Dermis microvascular lymphatic vessel endothelial cell (primary cell): ENCODE results near the gene EPS8L3. TPM values are rescaled to one million over a fixed set of nuclear protein-coding genes. Genes with fewer than 3 reads are reported as not detected.

ENCODE experiments used
- DNase-seq, 2 donors: peaks; one replicate each; pipeline versions ENCODE4 v3.0.0 to v3.0.0-alpha.2; 2010; ENCODE audit warnings: low read depth in 2 of 2
- total RNA-seq: library from RNA; depleted of rRNA; stranded (reverse); fragments of >200 nt; gene quantifications from 2 replicates; pipeline ENCODE4 v1.2.1, GENCODE V29; 2014

EPS8L3 gene
- total RNA-seq, 1 donor from 2014 or later = not detected

DNA sequence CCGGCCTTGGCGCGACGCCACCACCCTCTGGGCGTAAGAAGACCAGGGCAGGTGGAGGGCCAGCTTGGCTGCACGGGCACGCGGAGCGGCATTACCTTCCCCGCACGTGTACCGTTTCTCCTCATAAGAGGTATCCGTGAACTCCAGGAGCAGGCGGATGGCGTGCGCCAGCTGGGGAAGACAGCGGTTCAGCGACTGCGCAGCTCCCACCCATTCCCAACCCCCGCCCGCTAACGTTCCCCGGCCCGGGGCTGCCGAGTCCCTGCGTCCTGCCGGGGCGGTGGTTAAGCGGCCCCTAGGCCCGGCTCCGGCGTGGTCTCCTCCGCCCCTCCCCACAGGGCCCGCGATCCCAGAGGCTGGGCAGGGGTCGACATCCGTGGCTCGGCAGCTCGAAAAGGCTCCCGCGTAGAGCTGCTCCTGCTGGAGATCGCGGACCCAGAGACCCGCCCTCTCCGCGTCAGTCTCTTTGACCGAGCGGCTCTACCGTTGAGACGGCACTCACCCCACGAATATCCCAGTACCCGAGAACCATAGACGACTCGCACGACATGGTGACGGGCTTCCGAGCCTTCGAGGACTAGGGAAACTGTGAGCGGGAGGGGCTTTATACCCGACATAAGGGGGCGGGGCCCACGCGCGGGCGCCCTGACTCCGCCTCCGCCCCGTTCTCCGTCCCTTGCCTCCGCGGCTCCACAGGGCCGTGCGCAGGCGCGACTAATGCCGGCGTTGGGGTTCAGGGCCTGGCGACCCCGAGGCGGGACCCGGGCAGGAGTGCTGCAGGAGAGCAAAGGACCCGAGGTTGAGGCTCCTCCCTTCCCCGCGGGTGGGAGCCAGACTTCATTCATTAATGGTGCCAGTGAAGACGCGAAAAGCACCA lies 23.7 kb downstream of the EPS8L3 start:
- peak; percentile 16 to 77 for DNase-seq

DNA sequence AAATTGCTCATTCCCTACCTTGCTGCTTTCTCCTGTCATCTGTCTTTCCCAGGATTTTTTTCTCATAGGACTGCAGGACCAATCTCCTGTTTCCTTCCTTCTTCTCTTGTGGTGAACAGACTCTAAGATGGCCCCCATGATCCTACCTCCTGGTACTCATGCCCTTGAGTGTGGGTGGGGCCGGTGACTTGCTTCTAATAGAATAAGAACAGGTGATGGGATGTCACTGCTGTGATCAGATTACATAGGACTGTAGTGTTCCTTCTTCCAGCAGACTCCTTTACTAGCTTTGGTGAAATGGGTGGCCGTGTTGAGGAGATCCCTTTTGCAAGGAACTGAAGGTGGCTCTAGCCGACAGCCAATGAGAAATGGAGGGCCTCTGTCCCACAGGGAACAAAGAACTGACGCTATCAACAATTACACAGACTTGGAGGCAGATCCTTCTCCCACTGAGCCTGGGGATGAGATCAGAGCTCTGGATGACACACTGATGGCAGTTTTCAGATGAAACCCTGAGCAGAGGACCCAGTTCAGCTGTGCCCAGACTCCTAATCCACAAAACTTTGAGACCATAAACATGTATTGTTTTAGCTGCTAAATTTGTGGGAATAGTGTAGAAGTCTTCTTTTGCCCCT lies 30.4 kb downstream of the EPS8L3 start:
- DNase-seq = no peak

GRCh38 chr1:109732390-109732881 lies 31.3 kb downstream of the EPS8L3 start:
- no peak for DNase-seq

DNA sequence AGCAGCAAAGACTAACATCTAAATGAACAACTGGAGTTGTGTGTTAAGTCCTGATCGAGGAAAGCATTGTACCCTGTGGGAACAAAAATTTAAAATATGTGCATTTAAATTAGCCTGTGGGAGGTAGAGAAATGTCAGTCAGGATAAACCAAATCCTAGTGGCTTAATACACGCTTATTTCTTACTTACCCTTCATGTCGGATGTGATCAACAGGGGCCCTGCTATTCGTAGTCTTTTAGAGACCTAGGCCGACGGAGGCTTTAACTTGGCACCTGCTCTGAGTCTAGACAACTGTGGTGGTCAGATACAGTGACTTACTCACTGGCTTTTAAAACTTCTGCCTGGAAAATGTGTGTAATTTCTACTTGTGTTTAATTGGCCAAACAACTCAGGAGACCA lies 33.1 kb downstream of the EPS8L3 start:
- DNase-seq = no peak

- DNase-seq = no peak
These were observed 34.9 kb downstream of the EPS8L3 start for GRCh38 chr1:109728870-109729269.

GRCh38 chr1:109726728-109727373 lies 36.9 kb downstream of the EPS8L3 start:
- no peak for DNase-seq

- no peak for DNase-seq
These were observed 37.7 kb downstream of the EPS8L3 start for GRCh38 chr1:109726007-109726406.

DNA sequence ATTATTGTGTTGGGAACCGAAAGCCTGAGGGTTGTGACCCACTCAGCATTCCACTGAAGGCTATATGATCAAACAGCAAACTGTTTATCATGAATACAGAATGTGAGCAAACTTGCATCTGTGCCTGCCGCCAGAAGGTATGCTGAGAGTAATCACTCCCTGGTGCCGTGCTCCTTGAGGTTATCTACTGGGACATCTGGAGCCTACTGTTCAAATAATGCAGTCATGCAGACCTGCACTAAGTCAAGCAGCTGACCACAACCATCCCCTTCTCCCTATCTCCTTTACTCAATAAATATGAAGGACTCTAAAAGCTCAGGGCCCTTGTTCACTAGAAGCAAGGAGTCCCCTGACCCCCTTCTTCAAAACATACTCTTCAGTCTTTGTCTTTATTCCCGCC lies 38.2 kb downstream of the EPS8L3 start:
- DNase-seq = no peak

DNA sequence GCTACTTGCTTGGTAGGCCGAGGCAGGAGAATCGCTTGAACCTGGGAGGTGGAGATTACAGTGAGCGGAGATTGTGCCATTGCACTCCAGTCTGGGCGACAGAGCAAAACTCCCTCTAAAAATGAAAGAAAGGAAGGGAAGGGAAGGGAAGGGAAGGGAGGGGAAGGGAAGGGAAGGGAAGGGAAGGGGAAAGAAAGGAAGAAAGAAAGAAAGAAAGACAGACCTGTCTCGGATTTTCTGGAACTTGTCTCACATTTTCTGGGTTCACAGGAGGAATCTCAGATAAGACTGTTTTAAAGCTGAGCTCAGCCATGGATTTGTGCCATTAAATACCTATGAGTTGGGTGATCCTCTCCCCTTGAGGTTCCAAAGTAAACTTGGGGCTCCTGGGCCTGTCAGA lies 38.8 kb downstream of the EPS8L3 start:
- no peak for DNase-seq

- no peak for DNase-seq
These were observed 40.6 kb downstream of the EPS8L3 start for GRCh38 chr1:109722908-109723691.

DNA sequence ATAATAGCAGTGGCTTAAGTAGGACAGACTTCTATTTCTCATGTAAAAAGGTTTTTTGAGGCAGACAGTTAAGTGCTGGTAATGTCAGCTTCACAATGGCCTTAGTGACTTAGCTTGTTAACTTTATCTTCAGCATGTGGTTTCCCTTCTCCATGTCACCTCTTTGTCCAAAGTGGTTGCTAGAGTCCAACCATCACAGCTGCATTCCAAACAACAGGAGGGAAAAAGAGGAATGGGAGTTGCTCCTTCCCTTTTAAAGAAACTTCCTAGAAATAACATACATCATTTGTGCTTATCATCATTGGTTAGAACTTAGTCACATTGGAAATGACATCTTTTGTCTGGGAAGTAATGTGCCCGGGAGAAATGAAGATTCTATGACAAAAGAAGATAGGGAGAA lies 41.8 kb downstream of the EPS8L3 start:
- no peak for DNase-seq

DNA sequence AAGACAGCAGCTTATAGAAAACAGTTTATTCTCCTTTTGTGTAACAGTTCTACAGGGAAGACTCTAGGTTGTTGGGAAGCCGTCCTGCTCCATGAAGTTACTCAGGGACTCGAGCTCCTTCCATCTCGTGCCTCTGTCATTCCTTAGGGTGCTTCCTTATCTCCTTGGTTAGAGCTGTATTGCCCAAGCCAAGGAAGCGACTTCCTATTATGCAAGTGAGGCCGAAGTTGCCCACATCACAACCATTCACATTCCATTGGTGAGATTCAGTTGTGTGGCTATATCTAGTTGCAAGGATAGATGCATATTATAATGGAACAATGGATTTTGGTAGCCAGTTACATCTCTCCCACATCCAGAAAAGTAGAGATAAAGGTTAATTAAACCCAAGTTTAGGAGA lies 42.7 kb downstream of the EPS8L3 start:
- no peak for DNase-seq

- peak in 1 of 2 donors; percentile 6 for DNase-seq
These were observed 44.3 kb downstream of the EPS8L3 start for GRCh38 chr1:109719337-109719837.

DNA sequence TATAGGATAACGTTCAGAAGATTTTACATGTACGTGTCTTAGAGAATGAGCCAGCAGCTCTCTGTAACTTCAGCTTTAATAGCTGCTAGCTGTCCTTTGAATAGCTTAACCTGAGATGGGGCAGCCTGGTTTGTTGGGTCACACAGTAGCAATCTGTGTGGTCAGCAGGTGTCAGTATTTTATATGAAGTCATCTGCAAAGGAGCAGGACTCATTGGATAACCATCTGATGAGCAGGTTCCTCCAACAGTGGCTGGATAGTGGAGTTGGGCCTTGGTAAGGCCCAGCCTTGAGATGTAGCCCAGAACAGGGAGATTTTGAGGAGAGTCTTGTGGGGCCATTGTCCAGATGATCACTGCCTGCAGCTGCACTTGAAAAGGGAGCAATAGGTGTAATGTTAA lies 45.2 kb downstream of the EPS8L3 start:
- peak; percentile 12 to 42 for DNase-seq

DNA sequence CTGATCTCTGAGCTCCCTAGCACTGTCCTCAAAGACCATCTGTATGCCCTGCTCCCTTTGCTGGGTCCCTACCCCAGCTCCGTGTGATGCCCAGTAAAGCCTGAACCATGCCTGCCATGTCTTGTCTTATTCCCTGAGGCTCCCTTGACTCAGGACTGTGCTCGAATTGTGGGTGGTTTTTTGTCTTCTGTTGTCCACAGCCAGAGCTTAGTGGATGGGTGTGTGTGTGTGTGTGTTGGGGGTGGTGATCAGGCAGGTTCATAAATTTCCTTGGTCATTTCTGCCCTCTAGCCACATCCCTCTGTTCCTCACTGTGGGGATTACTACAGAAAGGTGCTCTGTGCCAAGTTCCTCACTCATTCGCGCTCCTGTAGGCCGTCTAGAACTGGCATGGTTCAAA lies 46.0 kb downstream of the EPS8L3 start:
- DNase-seq = no peak

DNA sequence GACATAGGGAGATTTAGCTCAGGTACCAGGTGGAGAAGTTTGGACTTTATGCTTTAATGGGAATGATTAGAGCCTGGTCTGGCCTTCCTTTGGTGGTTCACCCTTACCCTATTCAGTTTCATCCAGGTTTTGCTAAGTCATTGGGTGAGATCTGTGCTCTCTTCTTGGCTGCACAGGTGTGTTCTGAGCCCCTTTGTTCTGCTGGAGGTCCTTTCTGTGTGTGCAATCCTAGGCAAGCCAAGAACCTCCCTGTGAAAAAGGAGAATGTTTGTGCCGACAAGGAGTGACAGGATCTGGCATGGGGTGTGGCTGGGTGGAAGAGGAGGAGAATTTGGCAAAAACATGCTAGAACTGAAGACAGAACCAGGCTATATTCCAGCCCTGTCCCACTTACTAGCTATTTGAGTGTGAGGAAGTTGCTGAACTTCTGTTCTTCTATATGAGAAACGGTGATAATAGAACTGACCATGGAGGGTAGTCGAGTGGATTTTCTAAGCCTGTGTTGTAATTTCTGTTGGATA lies 47.1 kb downstream of the EPS8L3 start:
- DNase-seq = no peak

DNA sequence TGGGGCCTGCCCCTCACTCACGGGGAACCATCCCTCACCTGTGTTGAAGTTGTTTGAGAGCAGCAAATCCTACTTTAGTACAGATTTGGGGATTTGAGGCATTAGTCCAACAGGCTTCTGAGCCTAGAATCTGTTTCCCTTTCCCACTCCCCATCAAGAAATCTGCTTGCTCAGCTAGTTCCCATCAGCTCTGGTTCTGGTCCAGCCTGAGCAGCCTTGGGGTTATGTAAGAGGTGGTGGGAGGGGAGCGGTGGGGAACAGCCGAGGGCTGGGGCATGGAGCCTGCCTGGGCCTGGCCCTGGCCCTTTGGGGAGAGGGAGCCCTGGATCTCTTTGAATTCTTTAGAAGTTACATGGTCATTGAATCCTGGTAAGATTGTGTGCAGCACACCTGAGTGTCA lies 47.6 kb downstream of the EPS8L3 start:
- DNase-seq = no peak

GRCh38 chr1:109714661-109715372 lies 48.9 kb downstream of the EPS8L3 start:
- no peak for DNase-seq

DNA sequence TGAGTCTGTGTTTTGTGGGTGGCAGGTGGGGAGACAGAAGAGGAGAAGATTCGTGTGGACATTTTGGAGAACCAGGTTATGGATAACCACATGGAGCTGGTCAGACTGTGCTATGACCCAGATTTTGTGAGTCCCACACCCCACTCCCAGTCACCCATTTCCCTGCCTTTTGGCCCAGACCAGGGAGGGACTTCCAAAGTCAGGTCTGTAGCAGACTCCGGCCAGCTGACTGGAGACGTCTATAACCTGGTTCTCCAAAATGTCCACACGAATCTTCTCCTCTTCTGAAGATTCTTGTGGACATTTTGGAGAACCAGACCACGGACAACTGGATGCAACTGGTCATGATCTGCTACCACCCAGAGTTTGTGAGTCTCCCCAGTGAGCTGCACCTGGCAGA lies 50.1 kb downstream of the EPS8L3 start:
- no peak for DNase-seq

- peak in 1 of 2 donors; percentile 0 for DNase-seq
These were observed 51.3 kb downstream of the EPS8L3 start for GRCh38 chr1:109712321-109712864.
